Globus pallidus (tissue), 1 donor: ENCODE results near the gene BRD2.
A peak's percentile ranks its signal among the peaks of the same experiment; 100 is the strongest.
"Not testable (repeated sequence)": the region's sequence is repeated elsewhere in the genome, so short reads cannot be mapped to it uniquely, and the experiment has no call there.

ENCODE experiments used
- DNase-seq: peaks from one replicate; pipeline ENCODE4 v3.0.0-alpha.2; 2015; ENCODE audit warnings: low spot score

Gene BRD2

DNA sequence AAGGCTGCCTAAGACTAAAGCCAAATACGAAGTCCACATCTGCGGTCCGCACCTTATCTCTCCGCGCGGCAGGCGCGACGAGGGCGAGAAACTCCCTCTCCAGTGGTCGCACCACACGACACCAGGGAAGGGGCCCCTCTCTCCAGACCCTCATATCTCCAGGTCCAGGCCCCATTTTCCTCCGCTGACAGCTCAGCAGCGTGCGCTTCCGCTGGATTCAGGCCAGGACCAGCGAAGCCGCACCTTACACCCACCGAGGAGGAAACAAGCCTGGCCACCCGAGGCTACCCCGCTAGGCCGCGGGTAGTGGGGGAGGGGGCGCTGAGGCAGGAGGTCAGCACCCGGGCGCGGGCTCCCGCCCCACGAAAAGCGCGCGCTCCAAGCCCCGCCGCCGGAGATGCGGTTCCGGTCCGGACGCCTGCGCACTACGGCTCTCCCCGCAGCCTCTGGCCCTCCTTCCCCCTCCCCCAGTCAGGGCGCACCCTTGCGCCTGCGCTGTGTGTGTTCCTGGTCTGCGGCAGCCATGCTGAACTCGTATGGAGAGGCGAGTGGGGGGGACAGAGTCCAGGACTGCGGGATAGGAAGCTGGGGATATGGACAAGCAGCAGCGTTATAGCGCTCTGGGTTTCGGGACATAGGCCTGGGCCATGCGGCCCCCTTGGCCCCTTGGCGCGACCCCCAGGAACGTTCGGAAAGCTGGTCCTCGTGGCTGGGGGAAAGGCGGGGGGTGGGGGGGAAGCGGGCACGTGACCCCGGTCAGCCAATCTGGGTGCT lies at the start of gene BRD2:
TSS of gene BRD2 (plus strand) at position 502 of the 774 bp plus-strand sequence. CDS start 4,305 bp downstream, outside the sequence.
- DNase-seq: peak; percentile 98

DNA sequence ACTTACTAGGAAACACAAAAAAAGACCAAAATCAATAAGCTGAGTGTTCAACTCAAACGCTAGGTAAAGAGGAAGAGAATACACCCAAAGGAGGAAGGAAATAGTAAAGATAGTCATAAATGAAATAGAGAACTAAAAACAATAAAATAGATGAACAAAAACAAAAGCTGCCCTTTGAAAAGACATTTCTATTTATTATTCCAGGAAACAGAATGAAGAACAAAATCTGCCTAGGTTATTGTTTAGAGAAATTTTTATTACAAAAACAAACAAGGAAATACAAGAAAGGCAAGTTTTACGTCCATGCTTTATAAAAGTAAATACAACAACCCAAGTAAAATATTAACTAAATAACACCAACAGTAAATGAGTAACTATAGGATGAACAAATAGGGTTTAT lies 47.7 kb upstream of the BRD2 start:
- no peak for DNase-seq

DNA sequence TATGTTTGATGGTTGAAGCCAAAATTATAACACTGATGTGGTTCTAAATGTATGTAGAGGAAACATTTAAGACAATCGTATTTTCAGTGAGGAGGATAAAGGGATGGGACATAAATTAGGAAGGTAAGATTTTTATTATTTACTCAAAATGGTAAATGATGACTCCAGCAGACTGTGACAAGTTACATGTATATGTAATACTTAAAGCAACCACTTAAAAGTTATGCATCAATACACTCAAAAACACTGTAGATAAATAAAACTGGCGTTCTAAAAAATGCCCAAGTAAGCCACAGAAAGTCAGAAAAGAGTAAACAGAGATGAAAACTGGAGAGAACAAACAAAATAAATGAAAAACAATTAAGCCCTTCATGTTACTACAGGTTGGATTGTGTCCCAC lies 46.3 kb upstream of the BRD2 start:
- no peak for DNase-seq

DNA sequence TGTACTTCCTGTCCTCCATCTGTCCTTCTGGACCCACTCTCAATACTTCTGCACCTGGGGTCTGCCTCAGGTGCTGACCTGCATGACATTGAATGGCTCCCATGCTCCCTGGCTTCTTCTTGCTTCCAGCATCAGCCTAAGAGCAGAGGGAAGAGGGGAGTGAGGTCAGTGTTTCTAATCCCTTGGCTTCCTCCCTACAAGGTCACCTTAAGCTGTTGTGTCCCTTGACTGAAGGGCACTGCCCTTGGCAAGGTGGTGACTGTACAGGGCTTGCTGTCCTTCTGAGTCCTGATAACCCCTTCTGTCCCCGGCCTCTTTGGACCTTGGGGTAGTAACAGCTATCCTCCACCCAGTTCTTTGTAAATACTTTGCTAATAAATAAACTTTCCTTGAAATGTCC lies 37.2 kb upstream of the BRD2 start:
- no peak for DNase-seq

DNA sequence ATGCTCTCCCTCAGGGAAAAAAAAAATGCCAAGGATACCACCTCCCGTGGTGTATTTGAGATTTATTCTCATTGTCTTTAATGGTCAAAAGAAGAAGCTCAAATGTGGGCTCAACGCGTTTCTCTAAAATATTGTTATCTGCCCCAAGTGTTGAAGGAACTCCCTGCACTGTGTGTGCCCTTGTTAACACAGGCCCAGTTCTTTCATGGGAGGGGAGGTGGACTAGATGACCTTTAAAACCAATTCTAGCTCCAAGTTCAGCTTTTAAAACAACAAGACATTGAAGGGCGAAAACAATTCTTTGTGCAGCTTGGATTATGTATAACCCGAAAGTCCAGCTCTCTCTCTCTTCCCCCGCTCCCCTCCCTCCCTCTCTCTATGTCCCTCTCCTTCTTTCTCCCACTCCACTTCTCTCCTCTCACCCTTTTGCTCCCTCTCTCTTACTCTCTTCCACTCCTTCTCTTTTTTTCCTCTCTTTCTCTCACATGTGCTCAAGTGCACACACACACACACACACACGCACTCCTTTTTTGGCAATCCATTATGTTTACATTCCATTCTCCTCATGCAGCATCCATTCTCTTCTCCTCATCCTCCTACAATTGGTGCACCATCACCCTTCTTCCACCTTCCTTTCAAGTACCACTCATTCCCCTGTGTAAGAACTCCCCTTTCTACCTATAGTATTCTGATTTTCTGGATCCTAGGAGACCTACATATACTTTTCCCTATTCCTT lies 36.1 kb upstream of the BRD2 start:
- no peak for DNase-seq

DNA sequence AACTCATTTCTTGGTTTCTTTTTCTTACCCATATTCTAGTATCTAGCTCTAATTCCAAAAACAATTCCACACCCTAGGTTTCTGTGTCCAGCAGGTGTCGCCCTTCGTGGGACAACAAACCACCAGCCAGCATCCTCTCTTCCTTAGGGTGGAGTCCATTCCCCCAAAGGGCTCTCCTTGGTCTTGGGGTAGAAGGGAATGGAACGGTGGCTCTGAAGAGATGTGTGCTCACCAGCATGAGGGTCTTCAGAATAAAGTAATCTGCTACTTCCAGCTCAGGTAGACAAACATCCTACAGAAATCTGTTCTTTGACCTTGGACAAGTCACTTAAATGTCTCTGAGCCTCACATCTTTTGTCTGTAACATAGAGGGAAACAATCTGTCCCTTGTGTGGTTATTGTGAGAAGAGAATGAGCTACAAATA lies 34.7 kb upstream of the BRD2 start:
- DNase-seq: peak; percentile 66

DNA sequence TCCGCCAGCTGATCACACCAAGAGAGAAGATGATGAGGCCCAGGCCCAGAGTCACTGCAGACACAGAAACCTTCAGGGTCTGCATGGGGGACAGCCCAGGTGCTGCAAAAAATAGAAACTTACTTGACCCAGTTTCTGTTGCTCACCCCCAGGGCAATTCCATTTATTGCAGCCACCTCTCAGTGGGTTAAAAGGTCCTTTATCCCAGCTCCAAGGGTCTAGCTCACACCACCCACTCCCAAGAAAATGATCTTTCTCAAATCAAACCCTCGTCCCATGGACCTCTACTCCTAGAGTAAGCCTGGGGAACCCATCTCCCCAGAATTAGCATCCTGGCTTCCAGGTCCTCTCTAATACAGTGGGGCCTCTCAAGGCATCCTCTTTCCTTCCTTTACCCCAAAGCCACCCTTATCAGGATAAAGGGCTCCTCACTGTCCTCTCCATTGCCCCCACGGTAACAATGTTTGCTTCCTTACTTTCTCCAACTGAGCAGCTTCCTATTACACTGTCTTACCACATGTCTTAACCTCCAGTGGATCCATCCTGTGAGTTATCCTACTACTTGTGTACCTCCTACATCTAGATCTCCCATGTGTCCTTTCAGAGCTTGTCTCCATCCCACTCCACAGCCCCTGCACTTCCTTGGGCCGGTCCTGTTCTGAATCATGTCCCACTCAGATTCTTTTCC lies 32.7 kb upstream of the BRD2 start:
- no peak for DNase-seq

DNA sequence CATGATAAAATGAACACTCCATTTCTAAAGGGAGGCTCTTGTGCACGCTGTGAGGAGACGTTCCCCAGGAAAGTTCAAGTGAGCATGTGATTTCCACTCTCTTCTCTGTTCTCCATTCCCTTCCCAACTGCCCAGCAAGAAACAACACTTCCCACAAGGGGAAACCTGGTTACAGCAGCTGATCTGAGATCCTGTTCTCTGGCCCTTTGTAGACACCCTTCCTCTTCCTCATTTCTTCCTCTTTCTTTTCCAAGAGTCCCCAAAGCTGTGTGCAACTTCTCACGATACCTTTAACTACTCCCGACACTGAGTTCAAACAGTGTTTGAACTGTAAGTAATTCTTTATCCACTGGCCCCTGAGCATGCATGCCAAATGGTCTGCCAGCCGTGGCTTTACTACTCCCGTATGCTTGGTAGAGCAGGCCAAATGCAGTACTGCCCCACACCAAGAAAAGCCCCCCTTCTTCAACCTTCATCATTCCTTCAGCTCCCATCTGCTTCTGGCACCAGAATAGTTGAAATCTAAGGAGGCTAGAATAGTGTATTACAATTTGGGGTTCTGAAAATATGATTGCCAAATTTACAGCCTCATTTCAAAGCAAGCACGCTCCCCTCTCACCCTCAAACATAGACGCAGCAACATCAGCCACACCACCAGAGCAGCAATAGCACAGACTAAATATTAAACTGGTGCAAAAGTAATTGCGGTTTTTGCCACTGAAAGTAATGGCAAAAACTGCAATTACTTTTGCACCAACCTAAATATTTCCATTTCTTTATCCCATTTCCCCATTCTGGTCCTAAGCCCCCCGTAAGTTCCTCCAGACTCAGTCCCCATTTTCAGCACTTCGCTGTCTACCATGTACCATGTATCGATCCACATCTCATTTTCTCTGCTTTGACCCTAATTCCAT lies 31.9 kb upstream of the BRD2 start:
- DNase-seq: no peak

DNA sequence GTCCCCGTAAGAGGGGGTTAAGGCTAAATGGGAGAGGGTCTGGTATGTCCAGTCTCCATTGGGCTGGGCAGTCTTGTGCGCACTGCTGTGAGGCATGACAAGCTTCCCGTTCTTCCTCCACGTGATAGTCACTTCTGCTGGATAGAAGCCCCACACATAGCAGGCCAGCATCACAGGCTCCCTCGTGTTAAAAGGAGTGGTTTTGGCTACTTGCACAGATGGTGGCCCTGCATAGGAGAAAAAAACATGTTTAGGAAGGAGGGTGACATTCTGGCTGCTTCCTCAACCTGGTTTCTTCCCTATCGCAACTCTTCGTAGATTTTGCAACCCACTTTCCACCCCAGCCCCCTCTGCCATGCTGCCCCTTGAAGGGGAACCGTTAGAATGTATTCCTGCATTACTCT lies 31.2 kb upstream of the BRD2 start:
- peak; percentile 59 for DNase-seq

DNA sequence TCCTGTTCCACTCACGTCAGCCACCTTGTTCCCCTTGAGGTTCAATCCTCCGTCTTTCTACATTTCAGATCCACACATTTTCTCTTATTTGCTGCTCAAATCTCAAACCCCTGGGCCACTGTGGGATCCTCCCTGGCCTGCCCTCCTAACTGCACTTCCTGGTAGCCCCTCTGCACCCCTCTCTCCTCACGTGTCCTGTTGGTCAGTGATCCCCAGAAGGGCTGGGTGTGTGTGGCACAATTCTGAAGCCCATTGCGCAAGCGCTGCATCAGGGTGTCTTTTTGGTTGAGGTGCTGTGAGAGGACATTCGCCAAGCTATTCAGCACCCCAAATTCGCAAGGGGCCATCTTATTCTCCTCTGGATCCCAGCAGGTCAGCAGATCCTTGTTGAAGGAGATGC lies 29.9 kb upstream of the BRD2 start:
- no peak for DNase-seq

DNA sequence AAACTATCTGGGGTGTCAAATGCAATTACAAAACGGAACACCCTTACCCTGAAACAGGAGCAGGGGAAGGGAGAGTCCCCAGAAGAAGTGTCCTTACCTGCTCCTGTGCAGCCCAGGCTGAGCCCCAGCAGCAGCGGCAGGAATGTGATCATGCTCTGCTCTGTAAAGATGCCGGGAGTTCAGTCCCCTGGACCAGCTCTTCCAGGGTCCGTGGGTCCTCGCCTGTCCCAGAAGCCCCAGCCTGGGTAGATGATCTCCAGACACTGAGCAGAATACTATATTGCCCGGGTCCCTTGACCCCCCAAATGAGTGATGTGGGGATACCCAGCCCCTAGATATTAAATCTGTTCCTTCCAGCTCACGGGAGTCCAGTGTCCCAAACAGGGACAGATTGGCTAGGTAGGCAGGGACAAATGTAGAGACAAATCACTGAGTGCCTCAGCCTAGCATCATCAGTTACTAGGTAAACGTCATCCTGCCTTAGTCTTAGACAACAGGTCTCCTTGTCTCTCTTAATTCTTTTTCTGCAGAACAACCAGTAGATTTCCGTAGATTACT lies 27.7 kb upstream of the BRD2 start, which contains the start of gene HLA-DMB:
TSS of gene HLA-DMB (minus strand) at position 373 of the 558 bp plus-strand sequence. CDS start at position 152, 221 bp downstream.
- DNase-seq: peak; percentile 78

DNA sequence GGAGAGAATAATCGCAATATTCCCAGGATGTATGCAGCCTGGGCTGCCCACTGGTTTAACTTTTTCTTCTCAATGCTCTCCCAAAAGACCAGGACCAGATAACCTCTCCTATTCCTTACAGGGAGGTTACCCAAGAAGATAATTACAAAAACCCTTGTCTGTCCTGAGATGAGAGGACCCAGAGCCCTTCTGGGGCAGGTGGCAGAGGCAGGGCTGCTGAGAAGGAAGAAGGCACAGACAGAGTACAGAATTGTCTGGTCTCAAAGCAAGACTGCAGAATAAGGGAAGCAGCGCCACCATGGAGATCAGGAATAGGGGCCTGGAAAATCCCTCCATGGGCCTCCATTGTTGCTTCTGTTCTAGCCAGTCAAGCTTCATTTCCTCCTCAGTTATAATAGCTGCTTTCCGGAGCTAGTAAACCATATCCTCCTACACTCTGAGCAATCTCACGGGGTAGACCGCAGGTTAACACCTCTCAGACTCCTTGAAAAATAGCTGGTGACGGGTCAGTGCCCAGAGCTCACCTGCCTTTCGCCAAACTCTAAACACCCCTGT lies 27.1 kb upstream of the BRD2 start:
- DNase-seq: no peak

DNA sequence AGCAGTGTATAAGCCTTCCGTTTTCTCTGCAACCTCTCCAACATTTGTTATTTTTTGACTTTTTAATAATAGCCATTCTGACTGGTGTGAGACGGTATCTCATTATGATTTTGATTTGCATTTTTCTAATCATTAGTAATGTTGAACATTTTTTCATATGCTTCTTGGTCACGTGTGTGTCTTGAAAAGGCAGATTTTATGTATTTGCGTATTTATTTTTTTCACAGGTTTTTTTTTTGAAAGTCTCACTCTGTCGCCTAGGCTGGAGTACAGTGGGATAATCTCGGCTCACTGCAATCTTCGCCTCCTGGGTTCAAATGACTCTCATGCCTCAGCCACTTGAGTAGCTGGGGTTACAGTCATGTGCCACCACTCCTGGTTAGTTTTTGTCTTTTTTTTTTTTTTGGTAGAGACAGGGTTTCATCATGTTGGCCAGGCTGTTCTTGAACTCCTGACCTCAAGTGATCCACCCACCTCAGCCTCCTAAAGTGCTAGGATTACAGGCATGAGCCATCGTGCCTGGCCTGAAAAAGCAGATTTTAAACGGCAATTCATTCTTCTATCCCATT lies 25.8 kb upstream of the BRD2 start:
- DNase-seq: not testable (repeated sequence)

DNA sequence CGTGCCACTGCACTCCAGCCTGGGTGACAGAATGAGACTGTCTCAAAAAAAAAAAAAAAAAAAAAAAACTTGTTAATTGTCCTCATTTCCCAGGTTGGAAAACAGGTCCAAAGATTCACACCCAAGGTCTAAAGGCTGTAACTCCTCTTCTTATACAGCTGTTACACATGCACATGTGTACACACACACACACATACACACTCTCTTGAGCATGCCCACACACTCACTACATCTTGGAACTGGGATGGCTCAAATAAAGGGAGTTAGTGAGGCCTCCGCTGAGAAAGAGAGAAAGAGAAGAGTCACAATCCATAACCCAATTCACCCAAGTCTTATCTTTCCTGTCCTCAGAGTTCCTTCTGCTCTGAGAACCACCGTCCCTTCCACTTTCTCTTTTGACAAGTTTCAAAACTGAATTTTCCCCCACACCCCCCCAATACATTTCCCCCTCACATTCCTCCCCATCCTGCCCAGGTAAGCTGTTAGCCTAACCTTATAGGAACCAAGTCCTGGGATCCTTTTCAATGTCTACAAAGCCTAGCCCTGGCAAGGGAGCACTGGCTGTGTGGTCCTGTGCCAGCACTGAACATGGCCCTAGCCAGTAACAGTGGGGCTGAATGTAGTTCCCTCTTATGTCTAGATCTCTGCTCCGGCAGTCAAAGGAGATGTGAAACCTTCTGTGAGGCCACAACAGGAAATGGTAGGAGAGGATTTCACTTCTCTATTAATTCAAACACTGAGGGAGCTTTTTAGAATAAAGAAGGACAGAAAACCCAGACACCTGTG lies 24.3 kb upstream of the BRD2 start:
- DNase-seq: peak; percentile 46

DNA sequence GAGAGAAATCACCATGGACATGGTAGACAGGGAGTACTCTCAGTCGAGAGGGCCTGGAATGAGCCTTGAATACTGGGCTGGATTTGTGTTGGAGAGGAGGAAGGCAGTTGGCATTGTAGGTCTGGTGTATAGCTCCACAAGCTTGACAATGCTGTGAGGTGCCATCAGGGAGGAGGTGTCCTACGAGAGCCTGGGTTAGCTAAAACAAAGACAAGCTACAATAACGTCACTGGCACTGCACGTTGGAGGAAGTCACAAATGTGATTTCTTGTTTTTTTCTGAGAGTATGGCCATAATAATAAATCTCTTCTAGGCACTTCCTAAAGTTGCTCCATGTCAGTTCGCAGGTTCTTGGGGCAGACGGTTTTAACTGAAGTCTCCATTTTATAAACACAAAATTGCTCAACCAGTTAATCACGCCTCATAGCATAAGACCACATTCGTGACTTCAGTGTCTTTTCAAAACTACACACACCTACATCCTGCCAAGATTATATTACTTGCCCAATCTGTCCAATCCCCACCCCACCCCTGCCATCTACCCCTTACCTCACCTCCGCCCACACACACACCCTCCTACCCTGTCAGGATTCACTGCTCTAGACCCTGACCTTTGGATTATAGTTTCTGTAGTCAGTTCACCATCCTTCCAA lies 23.2 kb upstream of the BRD2 start:
- DNase-seq: no peak

DNA sequence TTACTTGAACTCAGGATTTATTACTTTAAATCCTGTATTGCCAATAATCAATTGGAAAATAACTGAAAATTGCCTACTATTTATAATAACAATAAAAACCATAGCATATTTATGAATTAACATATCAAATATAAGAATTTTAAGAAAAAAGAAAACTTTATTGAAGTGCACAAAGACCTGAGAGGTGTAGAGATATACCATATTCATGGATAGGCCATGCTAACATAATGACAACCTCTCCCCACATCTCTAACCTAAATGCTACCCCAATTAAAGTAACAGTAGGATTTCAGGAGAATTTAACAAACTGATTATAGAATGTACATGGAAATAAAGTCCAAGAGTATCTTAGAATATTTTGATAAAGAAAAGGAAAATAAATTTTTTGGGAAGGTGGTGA lies 22.4 kb upstream of the BRD2 start:
- no peak for DNase-seq

DNA sequence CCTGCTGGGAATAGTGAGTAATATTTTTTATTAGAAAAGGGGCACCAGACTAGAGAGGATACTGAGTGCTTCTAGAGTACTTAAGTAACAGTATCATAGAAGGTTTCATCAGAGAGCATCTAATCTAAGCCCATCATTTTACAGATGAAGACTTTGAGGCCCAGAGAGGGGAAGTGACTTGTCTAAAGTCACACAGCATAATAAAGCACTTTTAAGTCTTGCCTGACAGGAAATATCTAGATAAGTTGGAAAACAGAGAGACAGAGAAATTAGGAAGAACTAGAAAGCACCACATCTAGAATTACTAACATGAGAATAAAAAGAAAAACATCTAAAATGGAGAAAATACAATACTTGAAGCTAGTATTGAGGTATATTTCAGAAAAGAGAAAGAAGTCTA lies 21.5 kb upstream of the BRD2 start:
- no peak for DNase-seq

DNA sequence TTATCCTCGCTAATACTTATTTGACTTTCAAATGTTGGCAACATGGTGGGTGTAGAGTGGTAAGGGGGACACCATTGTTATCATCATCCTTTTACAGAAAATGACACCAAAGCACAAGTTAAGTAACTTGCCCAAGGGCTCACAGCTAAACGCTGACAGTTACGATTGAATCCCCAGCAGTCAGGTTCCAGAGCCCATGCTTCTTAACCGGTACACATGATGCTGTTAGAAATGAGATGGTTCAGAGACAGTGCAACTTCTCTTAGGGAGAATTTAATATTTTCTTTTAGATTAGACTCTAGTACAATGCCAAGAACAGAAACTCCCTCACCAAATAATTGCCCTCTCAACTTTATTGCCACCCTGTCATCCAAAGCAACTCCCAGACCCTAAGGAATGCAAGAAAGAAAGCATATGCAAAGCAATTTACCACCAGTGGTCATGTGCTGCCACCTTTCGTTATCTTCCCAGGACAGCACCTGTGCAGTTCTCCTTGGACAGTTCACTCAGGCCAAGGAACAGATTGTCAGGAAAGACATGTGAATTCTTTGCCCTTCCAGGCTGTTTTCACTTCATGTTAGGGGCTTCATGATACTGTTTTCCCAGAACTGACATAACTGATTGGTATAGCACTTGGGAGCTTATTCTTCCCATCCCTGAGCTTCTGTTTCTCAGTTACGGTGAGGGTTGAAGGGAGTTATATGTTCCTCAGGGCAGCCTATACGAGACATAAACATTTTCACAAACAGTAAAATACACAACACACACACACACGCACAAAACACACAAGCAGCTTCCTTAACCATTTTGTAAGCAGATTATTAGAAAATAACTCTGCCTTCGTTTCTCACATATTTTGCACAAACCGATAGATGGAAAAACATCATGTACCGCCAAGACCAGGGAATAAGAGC lies 20.6 kb upstream of the BRD2 start:
- no peak for DNase-seq
